Measurements from ENCODE around the gene UGT2B17. TPM values are rescaled to one million over a fixed set of nuclear protein-coding genes. Genes with fewer than 3 reads are reported as not detected.

UGT2B17 gene
- total RNA-seq, 1 experiment from 2014 or later = not detected

DNA sequence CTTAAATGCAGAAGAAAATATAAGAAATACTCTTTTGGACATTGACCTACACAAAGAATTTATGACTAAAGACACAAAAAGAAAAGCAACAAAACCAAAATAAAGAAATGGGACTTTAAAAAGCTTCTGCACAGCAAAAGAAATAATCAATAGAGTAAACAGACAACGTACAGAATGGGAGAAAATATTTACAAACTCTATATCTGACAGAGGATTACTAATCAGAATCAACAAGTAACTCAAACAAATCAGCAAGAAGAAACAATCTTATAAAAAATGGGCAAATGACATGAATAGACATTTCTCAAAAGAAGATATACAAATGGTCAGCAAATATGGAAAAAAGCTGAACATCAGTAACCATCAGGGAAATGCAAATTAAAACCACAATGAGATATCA, 37.6 kb upstream of the UGT2B17 start:
- Histone ChIP-seq H3F3A (ENCODE audit: insufficient read depth, low read depth) (no peaks in the 10 kb centered on the region), H4K20me1 (ENCODE audit: insufficient read depth) (no peaks in the 10 kb centered on the region), H3K4me1 (replicated peaks; ENCODE audit: insufficient read depth) (no peaks in the 10 kb centered on the region), H2AFZ (no peak overlapping the region), H3K79me2 (ENCODE audit: low read depth) (no peaks in the 10 kb centered on the region), H3K4me3 (no peak overlapping the region), H3K9me3 (ENCODE audit: insufficient read depth, low read depth) (no peaks in the 10 kb centered on the region), H3K4me2 (no peak overlapping the region), H3K27me3 (ENCODE audit: insufficient read depth, low read depth) (no peaks in the 10 kb centered on the region), H3K9me2 (ENCODE audit: insufficient read depth) (no peaks in the 10 kb centered on the region), H3K36me3 (ENCODE audit: low read depth) (no peaks in the 10 kb centered on the region), H3K27ac (no peak overlapping the region)
- BruUV-seq (replicated peaks) = no TSS peak
- CTCF ChIA-PET = no interaction called here
- DNase-seq = no peak
- POLR2A ChIA-PET (ENCODE audit: unreplicated experiment) = no interaction called here
- TF ChIP-seq, protein P1, sequence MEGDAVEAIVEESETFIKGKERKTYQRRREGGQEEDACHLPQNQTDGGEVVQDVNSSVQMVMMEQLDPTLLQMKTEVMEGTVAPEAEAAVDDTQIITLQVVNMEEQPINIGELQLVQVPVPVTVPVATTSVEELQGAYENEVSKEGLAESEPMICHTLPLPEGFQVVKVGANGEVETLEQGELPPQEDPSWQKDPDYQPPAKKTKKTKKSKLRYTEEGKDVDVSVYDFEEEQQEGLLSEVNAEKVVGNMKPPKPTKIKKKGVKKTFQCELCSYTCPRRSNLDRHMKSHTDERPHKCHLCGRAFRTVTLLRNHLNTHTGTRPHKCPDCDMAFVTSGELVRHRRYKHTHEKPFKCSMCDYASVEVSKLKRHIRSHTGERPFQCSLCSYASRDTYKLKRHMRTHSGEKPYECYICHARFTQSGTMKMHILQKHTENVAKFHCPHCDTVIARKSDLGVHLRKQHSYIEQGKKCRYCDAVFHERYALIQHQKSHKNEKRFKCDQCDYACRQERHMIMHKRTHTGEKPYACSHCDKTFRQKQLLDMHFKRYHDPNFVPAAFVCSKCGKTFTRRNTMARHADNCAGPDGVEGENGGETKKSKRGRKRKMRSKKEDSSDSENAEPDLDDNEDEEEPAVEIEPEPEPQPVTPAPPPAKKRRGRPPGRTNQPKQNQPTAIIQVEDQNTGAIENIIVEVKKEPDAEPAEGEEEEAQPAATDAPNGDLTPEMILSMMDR (conservative IDR thresholded peaks at IDR 0.05) = no peak
- no peak for TF ChIP-seq EZH2 (IDR thresholded peaks at IDR 0.05; ENCODE audit: low read depth)
- intact Hi-C loops (cut with micrococcal nuclease; ENCODE audit: unreplicated experiment) = no loop called here

- Histone ChIP-seq H3K9me3 (ENCODE audit: insufficient read depth, low read depth) (no peaks in the 10 kb centered on the region), H3K4me3 (no peak overlapping the region), H3K27me3 (ENCODE audit: insufficient read depth, low read depth) (no peaks in the 10 kb centered on the region), H3F3A (ENCODE audit: insufficient read depth, low read depth) (no peaks in the 10 kb centered on the region), H3K79me2 (ENCODE audit: low read depth) (no peaks in the 10 kb centered on the region), H2AFZ (no peak overlapping the region), H3K27ac (no peak overlapping the region), H3K4me2 (no peak overlapping the region), H3K36me3 (ENCODE audit: low read depth) (no peaks in the 10 kb centered on the region), H3K4me1 (replicated peaks; ENCODE audit: insufficient read depth) (no peaks in the 10 kb centered on the region), H3K9me2 (ENCODE audit: insufficient read depth) (no peaks in the 10 kb centered on the region), H4K20me1 (ENCODE audit: insufficient read depth) (no peaks in the 10 kb centered on the region)
- no TSS peak for BruUV-seq (replicated peaks)
- no peak for TF ChIP-seq EZH2 (IDR thresholded peaks at IDR 0.05; ENCODE audit: low read depth)
- TF ChIP-seq, protein P1 (conservative IDR thresholded peaks at IDR 0.05) = no peak
- no peak for DNase-seq
- POLR2A ChIA-PET (ENCODE audit: unreplicated experiment) = no interaction called here
- CTCF ChIA-PET = no interaction called here
- intact Hi-C loops (cut with micrococcal nuclease; ENCODE audit: unreplicated experiment) = no loop called here
Observed at GRCh38 chr4:68606240-68606639, 30.1 kb upstream of the UGT2B17 start.

- no TSS peak for BruUV-seq (replicated peaks)
- H3K27me3 ChIP-seq (ENCODE audit: insufficient read depth, low read depth) = no peaks in the 10 kb centered on the region
- no peaks in the 10 kb centered on the region for H4K20me1 ChIP-seq (ENCODE audit: insufficient read depth)
- H3F3A ChIP-seq (ENCODE audit: insufficient read depth, low read depth) = no peaks in the 10 kb centered on the region
- DNase-seq = no peak
- H2AFZ ChIP-seq = no peak overlapping the region
- no peak overlapping the region for H3K27ac ChIP-seq
- no peaks in the 10 kb centered on the region for H3K36me3 ChIP-seq (ENCODE audit: low read depth)
- TF ChIP-seq, protein P1 (conservative IDR thresholded peaks at IDR 0.05) = no peak
- TF ChIP-seq EZH2 (IDR thresholded peaks at IDR 0.05; ENCODE audit: low read depth) = no peak
- intact Hi-C loops (cut with micrococcal nuclease; ENCODE audit: unreplicated experiment) = no loop called here
- H3K79me2 ChIP-seq (ENCODE audit: low read depth) = no peaks in the 10 kb centered on the region
- H3K9me2 ChIP-seq (ENCODE audit: insufficient read depth) = no peaks in the 10 kb centered on the region
- H3K9me3 ChIP-seq (ENCODE audit: insufficient read depth, low read depth) = no peaks in the 10 kb centered on the region
- no peak overlapping the region for H3K4me3 ChIP-seq
- H3K4me2 ChIP-seq = no peak overlapping the region
- no peaks in the 10 kb centered on the region for H3K4me1 ChIP-seq (replicated peaks; ENCODE audit: insufficient read depth)
- POLR2A ChIA-PET (ENCODE audit: unreplicated experiment) = no interaction called here
- CTCF ChIA-PET = no interaction called here
Observed at GRCh38 chr4:68599150-68599549, 23.0 kb upstream of the UGT2B17 start.
